Stimulated activated CD8-positive, alpha-beta memory T cell treated with anti-CD3 and anti-CD28 coated beads, Interleukin-2, amount 100 ng/mL, for 1 hour (primary cell): ENCODE data around the gene TMEM52.

Experiments
- DNase-seq, 2 donors: peaks; one replicate each; pipeline ENCODE4 v3.0.0-alpha.2; 2020; ENCODE audit warnings: low read depth in 2 of 2

TMEM52 gene

GRCh38 chr1:1926886-1927660 is 8.0 kb upstream of the TMEM52 start:
- no peak for DNase-seq

- no peak for DNase-seq
These were observed 7.3 kb upstream of the TMEM52 start for GRCh38 chr1:1926346-1926811.

- no peak for DNase-seq
These were observed 6.6 kb upstream of the TMEM52 start for GRCh38 chr1:1925437-1926345.

DNA sequence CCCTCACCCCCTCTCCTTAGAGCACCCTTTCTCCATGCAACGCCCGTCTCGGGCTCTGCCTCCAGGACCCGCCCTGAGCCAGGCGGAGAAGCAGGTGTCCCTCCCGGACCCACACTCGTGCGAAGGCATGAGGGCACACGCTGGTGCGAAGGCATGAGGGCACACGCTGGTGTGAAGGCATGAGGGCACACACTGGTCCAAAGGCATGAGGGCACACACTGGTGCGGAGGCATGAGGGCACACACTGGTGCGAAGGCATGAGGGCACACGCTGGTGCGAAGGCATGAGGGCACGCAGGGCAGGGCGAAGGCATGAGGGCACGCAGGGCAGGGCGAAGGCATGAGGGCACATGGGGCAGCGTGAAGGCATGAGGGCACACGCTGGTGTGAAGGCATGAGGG is 5.8 kb upstream of the TMEM52 start:
- DNase-seq, result no peak

- no peak for DNase-seq
These were observed 5.3 kb upstream of the TMEM52 start for GRCh38 chr1:1924386-1924785.

GRCh38 chr1:1922956-1923833 is 4.1 kb upstream of the TMEM52 start:
- no peak for DNase-seq

GRCh38 chr1:1922702-1922955 is 3.5 kb upstream of the TMEM52 start:
- no peak for DNase-seq

- no peak for DNase-seq
These were observed 3.0 kb upstream of the TMEM52 start for GRCh38 chr1:1921901-1922701.

DNA sequence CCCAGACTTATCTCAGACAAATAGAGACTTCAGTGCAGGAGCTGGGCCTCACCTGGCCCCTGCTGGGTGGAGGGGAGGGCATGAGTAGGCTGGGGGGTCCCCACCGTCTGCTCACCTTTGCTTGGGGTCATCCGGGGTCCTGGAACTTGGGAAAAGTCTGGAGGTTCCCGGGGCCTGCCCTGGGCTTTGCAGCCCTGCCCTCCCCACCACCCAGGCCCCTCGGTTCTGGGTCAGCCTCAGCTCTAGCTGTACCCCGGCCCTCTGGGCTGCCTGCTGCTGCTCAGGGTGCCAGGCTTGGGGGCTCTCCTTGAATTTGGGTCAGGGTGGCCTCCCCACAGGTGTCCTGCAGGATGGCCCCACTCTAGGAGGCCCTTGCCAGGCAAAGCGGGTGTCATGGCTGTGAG is 2.4 kb upstream of the TMEM52 start:
- DNase-seq, result no peak

DNA sequence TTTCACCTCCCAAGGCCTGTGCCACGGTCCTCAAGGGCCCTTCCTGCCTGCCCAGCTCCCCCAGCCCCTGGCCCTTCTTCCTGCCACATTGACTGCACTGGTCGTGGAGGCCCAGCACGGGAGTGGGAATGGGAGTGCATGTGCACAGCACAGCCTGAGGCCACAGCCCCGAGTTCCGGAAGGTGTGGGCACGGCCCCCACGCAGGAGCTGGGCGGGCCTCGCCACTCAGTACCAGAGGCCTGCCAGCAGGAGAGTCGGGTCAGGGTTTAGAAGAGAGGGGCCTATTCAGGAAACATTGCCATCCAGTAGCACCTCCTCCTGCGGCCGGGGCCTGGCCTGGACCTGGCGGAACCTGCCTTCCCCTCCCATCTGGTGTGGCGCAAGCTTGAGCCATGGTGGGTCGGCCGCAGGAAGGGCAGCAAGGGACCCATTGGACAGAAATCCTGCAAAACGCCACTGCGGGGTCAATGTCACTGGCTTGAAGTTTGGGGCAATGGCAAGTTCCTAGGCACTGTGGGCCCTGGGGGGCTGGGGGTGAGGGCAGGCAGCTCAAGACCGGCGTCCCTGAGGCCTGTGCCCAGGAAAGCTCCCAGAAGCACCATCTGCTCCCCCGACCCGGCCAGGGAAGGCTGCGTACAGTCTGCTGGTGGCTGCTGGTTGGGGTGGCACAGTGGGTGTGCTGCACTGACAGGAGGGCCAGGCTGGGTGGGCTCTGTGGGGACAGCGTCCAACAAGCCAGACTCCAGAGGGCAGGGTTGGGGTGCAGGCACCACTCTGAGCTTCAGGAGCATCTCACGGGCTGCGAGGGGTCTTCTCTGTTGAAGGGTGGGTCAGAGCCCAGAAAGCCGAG is 1.8 kb upstream of the TMEM52 start:
- DNase-seq, result no peak

GRCh38 chr1:1920057-1920607 is 1.1 kb upstream of the TMEM52 start:
- no peak for DNase-seq

GRCh38 chr1:1919304-1920056 is 401 bp upstream of the TMEM52 start:
- DNase-seq, result peak; percentile 97 to 99

- no peak for DNase-seq
These were observed 831 bp downstream of the TMEM52 start for GRCh38 chr1:1917995-1918900.

DNA sequence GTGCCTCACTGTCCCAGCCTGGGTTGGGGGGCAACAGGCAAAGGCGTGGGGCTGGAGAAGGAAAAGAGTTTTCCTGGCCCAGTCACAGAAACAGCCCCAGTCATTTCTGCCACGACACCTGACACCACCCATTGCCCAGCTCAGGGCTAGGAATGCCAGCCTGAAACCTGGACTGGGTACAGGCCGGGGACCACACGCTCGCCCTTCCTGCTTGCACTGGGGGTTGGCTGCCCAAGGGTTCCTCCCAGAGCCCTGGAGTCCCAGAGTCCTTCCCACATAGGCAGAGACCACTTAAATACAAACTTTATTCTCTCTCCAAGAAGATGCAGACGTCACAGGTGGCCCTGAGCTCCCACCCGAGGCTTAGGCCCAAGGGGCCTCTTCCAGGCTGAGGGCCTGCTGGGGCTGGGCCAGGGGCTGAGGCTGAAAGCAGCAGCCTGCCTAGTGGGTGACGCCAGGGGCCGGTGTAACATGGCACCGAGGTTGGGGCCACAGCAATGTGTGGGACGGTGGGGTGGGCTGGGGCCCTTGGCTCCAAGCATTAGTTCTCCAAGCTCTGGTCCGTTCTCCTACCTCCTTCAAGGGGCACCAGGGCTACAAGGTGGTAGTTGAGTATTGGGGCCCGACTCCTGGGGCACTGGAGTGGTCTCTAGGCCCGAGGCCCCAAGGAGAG is 1.6 kb downstream of the TMEM52 start:
- DNase-seq, result no peak

GRCh38 chr1:1916851-1917251 is 2.2 kb downstream of the TMEM52 start:
- DNase-seq, result no peak

- DNase-seq, result no peak
These were observed 2.9 kb downstream of the TMEM52 start for GRCh38 chr1:1915911-1916840.
